VCaP (cell line): ENCODE results near the gene LRRC23.

ENCODE experiments used
- H3K27ac ChIP-seq: fragments of 450-650 bp; 2 replicates; pipeline ENCODE4 v1.5.1; 2017
- CTCF ChIP-seq: fragments of 450-650 bp; conservative IDR thresholded peaks from 2 replicates; pipeline ENCODE4 v1.5.1; 2017; ENCODE audit warnings: mild to moderate bottlenecking, moderate library complexity

The LRRC23 gene

DNA sequence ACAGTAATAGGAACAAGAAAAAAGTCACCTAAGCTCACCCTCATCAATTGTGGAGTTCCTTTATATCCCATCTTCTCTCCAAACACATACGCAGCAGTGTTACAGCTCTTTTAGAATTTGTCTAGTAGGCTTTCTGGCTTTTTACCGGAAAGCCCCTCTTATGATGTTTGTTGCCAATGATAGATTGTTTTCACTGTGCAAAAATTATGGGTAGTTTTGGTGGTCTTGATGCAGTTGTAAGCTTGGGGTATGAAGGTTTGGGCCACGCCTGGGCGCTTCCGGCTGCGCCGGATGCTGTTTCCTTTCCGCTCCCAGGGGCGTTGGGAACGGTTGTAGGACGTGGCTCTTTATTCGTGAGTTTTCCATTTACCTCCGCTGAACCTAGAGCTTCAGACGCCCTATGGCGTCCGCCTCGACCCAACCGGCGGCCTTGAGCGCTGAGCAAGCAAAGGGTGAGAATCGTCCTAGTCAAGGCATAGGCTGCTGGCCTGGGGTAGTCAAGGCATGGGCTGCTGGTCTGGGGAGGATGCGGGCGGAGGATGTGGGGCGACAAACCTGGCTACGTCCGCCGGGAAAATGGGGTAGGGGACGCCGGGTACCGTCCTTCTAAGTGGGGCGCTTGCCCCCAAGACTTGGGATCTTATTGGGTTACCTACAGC is 39.2 kb downstream of the LRRC23 start, which contains the start of the genes C12orf57 and RNU7-1:
Gene C12orf57, plus strand, starts transcription at position 301 of the 659 bp plus-strand sequence. Its CDS starts 100 bp downstream, at position 401.
Gene RNU7-1, plus strand, starts transcription at position 95 of the 659 bp plus-strand sequence.
- H3K27ac ChIP-seq, result peak within 1 kb of the TSS; percentile 96
- no peak for TF ChIP-seq CTCF

GRCh38 chr12:6944381-6945186 is 40.0 kb downstream of the LRRC23 start:
- peak; percentile 95 for TF ChIP-seq CTCF
- peak overlapping the region; percentile 96 for H3K27ac ChIP-seq

DNA sequence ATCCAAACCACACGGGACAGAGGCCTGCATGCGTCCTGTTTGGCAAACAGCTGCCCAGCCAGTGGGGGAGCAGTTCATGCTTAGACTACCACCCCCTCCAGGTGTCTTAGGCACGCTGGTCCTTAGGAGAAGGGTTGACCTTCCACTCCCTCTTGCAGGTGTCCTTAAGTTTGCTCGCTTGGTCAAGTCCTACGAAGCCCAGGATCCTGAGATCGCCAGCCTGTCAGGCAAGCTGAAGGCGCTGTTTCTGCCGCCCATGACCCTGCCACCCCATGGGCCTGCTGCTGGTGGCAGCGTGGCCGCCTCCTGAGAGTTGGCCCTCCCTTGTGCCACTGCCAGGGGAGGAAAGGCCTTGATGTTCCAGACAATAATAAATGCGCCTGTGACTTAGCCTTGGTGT is 41.0 kb downstream of the LRRC23 start:
- no peak for TF ChIP-seq CTCF
- peak overlapping the region; percentile 96 for H3K27ac ChIP-seq

GRCh38 chr12:6946033-6946919 is 41.7 kb downstream of the LRRC23 start:
- TF ChIP-seq CTCF, result no peak
- H3K27ac ChIP-seq, result peak overlapping the region; percentile 96

GRCh38 chr12:6946920-6947374 is 42.3 kb downstream of the LRRC23 start:
- no peak for TF ChIP-seq CTCF
- H3K27ac ChIP-seq, result peak overlapping the region; percentile 96

DNA sequence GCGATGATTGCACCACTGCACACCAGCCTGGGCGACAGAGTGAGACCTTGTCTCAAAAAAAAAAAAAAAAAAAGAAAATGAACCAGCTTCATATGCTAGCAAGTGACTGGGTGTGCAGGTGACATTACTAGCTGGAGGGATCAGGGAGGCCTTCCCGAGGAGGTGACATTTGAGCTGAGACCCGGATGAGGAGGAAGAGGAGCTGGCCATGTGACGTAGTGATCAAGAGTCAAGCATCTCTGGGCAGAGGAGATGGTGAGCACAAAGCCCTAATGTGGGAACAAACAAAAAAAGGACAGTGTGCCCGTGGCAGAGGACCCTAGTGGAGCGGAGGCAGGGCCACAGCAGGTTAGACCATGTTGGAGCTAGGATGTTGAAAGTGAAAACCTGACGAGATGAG is 43.0 kb downstream of the LRRC23 start:
- TF ChIP-seq CTCF, result no peak

More for the DNA sequence above, 43.0 kb downstream of the LRRC23 start:
- peak overlapping the region; percentile 96; the same call in 1 of the 2 replicates for H3K27ac ChIP-seq
